HCT116 (cell line): ENCODE data around the gene PFDN5. TPM values are rescaled to one million over a fixed set of nuclear protein-coding genes. Genes with fewer than 3 reads are reported as not detected.

ENCODE experiments used
- ATAC-seq: fragments of 200-7000 bp; cut with Tn5 transposase; 2 replicates; pipeline ENCODE4 v1.9.1; 2020; ENCODE audit warnings: mild to moderate bottlenecking, moderate library complexity
- Bru-seq: library from RNA; stranded (reverse); fragments of 400-500 nt; gene quantifications from one replicate; lab custom pipeline; 2021; lab: Mats Ljungman, UMichigan
- BruChase-seq, 2 experiments: library from RNA; stranded (reverse); fragments of 400-500 nt; gene quantifications; one replicate each; lab custom pipeline; 2021; lab: Mats Ljungman, UMichigan
- BruUV-seq: library from RNA; stranded (reverse); fragments of 400-500 nt; replicated peaks from 2 replicates; lab custom pipeline; 2021; lab: Mats Ljungman, UMichigan
- CTCF ChIA-PET: fragments of 300-600 bp; sonication (Branson Sonifier 250); formaldehyde crosslinking; loops from one replicate; lab custom pipeline; 2021; ENCODE audit warnings: antibody characterized with exemption; lab: Charles Lee
- POLR2A ChIA-PET: fragments of 300-600, 350-600 bp; sonication (Branson Sonifier 250); formaldehyde crosslinking; loops from one replicate; lab custom pipeline; 2021; ENCODE audit warnings: antibody characterized with exemption; lab: Charles Lee
- RAD21 ChIA-PET, 2 experiments: fragments of 300-600 bp; sonication (Branson Sonifier 250); formaldehyde crosslinking; loops; one replicate each; lab custom pipeline; 2023; ENCODE audit warnings: low total read pairs in 2 of 2; ENCODE audit not compliant: uncharacterized antibody in 2 of 2, unreplicated experiment in 2 of 2, low non-redundant PET in 1 of 2; lab: Charles Lee
- DNase-seq: peaks from one replicate; pipeline ENCODE4 v3.0.0-alpha.2; 2010; ENCODE audit warnings: low read depth, low spot score
- H2AFZ ChIP-seq: fragments of 200-600 bp; shearing (Covaris generic), sonication (generic); 2 replicates; pipeline ENCODE4 v1.6.1; 2017; ENCODE audit warnings: low read depth, mixed run types, mixed read lengths, antibody characterized with exemption, low read length; ENCODE audit not compliant: poor library complexity, severe bottlenecking
- H3K27ac ChIP-seq: 2 replicates; pipeline ENCODE4 v1.5.1; 2012; ENCODE audit warnings: low read depth, low read length
- H3K27me3 ChIP-seq: fragments of 200-600 bp; sonication (generic); 2 replicates; pipeline ENCODE4 v1.6.1; 2016; ENCODE audit warnings: mixed run types, low read length, mixed read lengths; ENCODE audit not compliant: insufficient read depth
- H3K36me3 ChIP-seq, 2 experiments: fragments of 200-500 bp in 1 of 2; fragments of 200-600 bp in 1 of 2; sonication (Bioruptor generic) in 1 of 2; sonication (generic) in 1 of 2; 2 replicates each; pipeline versions ENCODE4 v1.5.1 to v1.6.1; 2014 to 2016; ENCODE audit warnings: low read length in 2 of 2, inconsistent platforms in 1 of 2, mixed read lengths in 1 of 2, mixed run types in 1 of 2; ENCODE audit not compliant: insufficient read depth in 2 of 2, control insufficient read depth in 1 of 2
- H3K4me1 ChIP-seq, 2 experiments: fragments of 200-600 bp in 1 of 2; sonication (generic) in 1 of 2; 2 replicates each; pipeline versions ENCODE4 v1.5.1 to v1.6.1; 2012 to 2017; ENCODE audit warnings: low read length in 2 of 2, inconsistent platforms in 1 of 2, mild to moderate bottlenecking in 1 of 2, mixed read lengths in 1 of 2, mixed run types in 1 of 2, moderate library complexity in 1 of 2; ENCODE audit not compliant: insufficient read depth in 2 of 2, control insufficient read depth in 1 of 2
- H3K4me2 ChIP-seq: fragments of 200-600 bp; sonication (generic); 2 replicates; pipeline ENCODE4 v1.6.1; 2017; ENCODE audit warnings: mixed run types, low read length, mixed read lengths
- H3K4me3 ChIP-seq, 2 experiments: fragments of 200-600 bp in 1 of 2; sonication (generic) in 1 of 2; replicated peaks in 1 of 2; 2 replicates each; pipeline ENCODE4 v1.5.1; 2011 to 2016; ENCODE audit warnings: low read length in 2 of 2, control low read depth in 1 of 2, low read depth in 1 of 2, mild to moderate bottlenecking in 1 of 2, mixed read lengths in 1 of 2, mixed run types in 1 of 2
- H3K79me2 ChIP-seq: fragments of 200-600 bp; sonication (generic); 2 replicates; pipeline ENCODE4 v1.6.1; 2017; ENCODE audit warnings: mild to moderate bottlenecking, mixed run types, low read length, moderate library complexity, mixed read lengths; ENCODE audit not compliant: insufficient read depth
- H3K9ac ChIP-seq: fragments of 200-600 bp; sonication (generic); 2 replicates; pipeline ENCODE4 v1.6.1; 2016; ENCODE audit warnings: low read length, mixed read lengths
- H3K9me2 ChIP-seq: fragments of 200-600 bp; sonication (generic), shearing (Covaris generic); 2 replicates; pipeline ENCODE4 v1.6.1; 2017; ENCODE audit warnings: mixed run types, mild to moderate bottlenecking, moderate library complexity; ENCODE audit not compliant: insufficient read depth
- H3K9me3 ChIP-seq, 2 experiments: fragments of 200-500 bp in 1 of 2; fragments of 200-600 bp in 1 of 2; sonication (Bioruptor generic) in 1 of 2; sonication (generic) in 1 of 2; 2 replicates each; pipeline ENCODE4 v1.6.1; 2014 to 2017; ENCODE audit warnings: low read length in 2 of 2, mixed read lengths in 2 of 2, inconsistent platforms in 1 of 2, low read depth in 1 of 2, mild to moderate bottlenecking in 1 of 2, mixed run types in 1 of 2, moderate library complexity in 1 of 2; ENCODE audit not compliant: control insufficient read depth in 1 of 2, insufficient read depth in 1 of 2
- H4K20me1 ChIP-seq: fragments of 200-600 bp; sonication (generic), shearing (Covaris generic); 2 replicates; pipeline ENCODE4 v1.6.1; 2017; ENCODE audit warnings: mixed run types, mild to moderate bottlenecking, moderate library complexity; ENCODE audit not compliant: insufficient read depth
- CEBPB ChIP-seq: IDR thresholded peaks from 2 replicates; pipeline ENCODE4 v1.6.1; 2012; ENCODE audit warnings: low read depth
- EGR1 ChIP-seq: IDR thresholded peaks from 2 replicates; pipeline ENCODE4 v1.6.1; 2012; ENCODE audit warnings: low read depth
- JUND ChIP-seq: IDR thresholded peaks from 2 replicates; pipeline ENCODE4 v1.6.1; 2012
- MAX ChIP-seq: IDR thresholded peaks from 2 replicates; pipeline ENCODE4 v1.6.1; 2012
- POLR2A ChIP-seq: IDR thresholded peaks from 2 replicates; pipeline ENCODE4 v1.7.0; 2011; ENCODE audit warnings: borderline replicate concordance; ENCODE audit not compliant: insufficient read depth, insufficient read length; ENCODE audit errors: extremely low read depth
- POLR2AphosphoS5 ChIP-seq: IDR thresholded peaks from 2 replicates; pipeline ENCODE4 v1.6.1; 2011; ENCODE audit warnings: mild to moderate bottlenecking, low read depth, low read length, moderate library complexity
- SIN3A ChIP-seq: IDR thresholded peaks from 2 replicates; pipeline ENCODE4 v1.6.1; 2012; ENCODE audit warnings: low read depth
- SP1 ChIP-seq: IDR thresholded peaks from 2 replicates; pipeline ENCODE4 v1.6.1; 2012; ENCODE audit warnings: low read depth
- YY1 ChIP-seq: IDR thresholded peaks from 2 replicates; pipeline ENCODE4 v1.6.1; 2011; ENCODE audit warnings: low read length, low read depth, moderate library complexity, mild to moderate bottlenecking; ENCODE audit not compliant: insufficient replicate concordance; ENCODE audit errors: extremely low read depth
- ZBTB33 ChIP-seq: IDR thresholded peaks from 2 replicates; pipeline ENCODE4 v1.6.1; 2011; ENCODE audit warnings: mild to moderate bottlenecking, low read length, moderate library complexity; ENCODE audit not compliant: insufficient replicate concordance; ENCODE audit errors: extremely low read depth
- ZFX ChIP-seq: fragments of 450-650 bp; IDR thresholded peaks from 2 replicates; pipeline ENCODE4 v1.6.1; 2017
- intact Hi-C: fragments of 100-400 bp; cut with micrococcal nuclease; formaldehyde crosslinking; loops from 2 replicates; pipeline ENCODE4 v1.10.0; 2022
- long read RNA-seq: library from polyadenylated mRNA; unstranded; transcript quantifications from one replicate; pipeline ENCODE4 v2.0.0, GENCODE V29; 2021; ENCODE audit not compliant: unreplicated experiment
- polyA plus RNA-seq: library from polyadenylated mRNA; unstranded; fragments of >200 nt; gene quantifications from 2 replicates; pipeline ENCODE4 v1.2.1, GENCODE V29; 2012; ENCODE audit warnings: missing spikeins
- total RNA-seq: library from RNA; stranded (reverse); gene quantifications from one replicate; pipeline ENCODE4 v1.2.1, GENCODE V29; 2021; ENCODE audit not compliant: unreplicated experiment

Gene PFDN5
- total RNA-seq: 318 TPM
- 540 and 548 TPM in 2 replicates for polyA plus RNA-seq
- percentile 93 among the genes with signal in this experiment for Bru-seq, nascent RNA
- percentile 93 among the genes with signal in this experiment for BruChase-seq, experiment 1, labeled RNA remaining after a 6-hour chase
- percentile 92 among the genes with signal in this experiment for BruChase-seq, experiment 2, labeled RNA remaining after a 2-hour chase
- long read RNA-seq, transcript PFDN5-214 (6 exons, 847 nt): major isoform, 103 of 158 reads
- long read RNA-seq, transcript PFDN5-203 (4 exons, 478 nt): minor isoform, 15 of 158 reads
- long read RNA-seq, partial matches to known transcripts: 1 of 158 reads
- long read RNA-seq, other reads (novel, unspliced or antisense): 35 of 158 reads

- intact Hi-C loops: no loop called here
- no peaks in the 10 kb centered on the region for H3K27me3 ChIP-seq
- TF ChIP-seq ZFX (peak; percentile 39; the same call in 1 of the 2 replicates), MAX (peak; percentile 68; the same call in 1 of the 2 replicates), JUND (no peak), POLR2AphosphoS5 (peak; percentile 89), SP1 (peak; percentile 29; the same call in 1 of the 2 replicates), ZBTB33 (no peak), CEBPB (no peak), POLR2A (peak; percentile 88), EGR1 (no peak; the same call in 1 of the 2 replicates), SIN3A (peak; percentile 81), YY1 (peak; percentile 96)
- H4K20me1 ChIP-seq: no peaks in the 10 kb centered on the region
- H3K4me2 ChIP-seq: peak within 1 kb of the TSS; percentile 88
- peaks cover 23 to 28% of the 10 kb centered on the region in 2 experiments for H3K36me3 ChIP-seq
- H3K9ac ChIP-seq: peak within 1 kb of the TSS; percentile 98
- peak; percentile 82 for DNase-seq
- CTCF ChIA-PET: interaction anchor here (0.5 to 1.7 kb wide), 9 partner anchors 16 to 737 kb away, joined by 3 to 13 read pairs (median 4); partner anchors contain the start of gene AAAS
- H3K9me3 ChIP-seq: no peaks in the 10 kb centered on the region
- ATAC-seq: peak; percentile 84
- H3K4me3 ChIP-seq: peak within 1 kb of the TSS; percentile 88 to 100
- peak within 1 kb of the TSS; percentile 37 for H2AFZ ChIP-seq
- RAD21 ChIA-PET: interaction anchor here in 1 of 2 experiments (0.7 kb wide), 1 partner anchor 82 kb away, joined by 3 read pairs; no protein-coding TSS in a partner anchor
- H3K27ac ChIP-seq: peak within 1 kb of the TSS; percentile 74
- H3K4me1 ChIP-seq: peaks cover 21 to 41% of the 10 kb centered on the region in 2 experiments
- H3K9me2 ChIP-seq: no peaks in the 10 kb centered on the region
- no TSS peak for BruUV-seq
- H3K79me2 ChIP-seq: peaks cover 38% of the 10 kb centered on the region
- POLR2A ChIA-PET: interaction anchor here (0.9 to 2.3 kb wide), 5 partner anchors 26 to 216 kb away, joined by 3 to 13 read pairs (median 4); partner anchors contain the start of genes AAAS, CSAD, SPRYD3 and ZNF740
Observed at GRCh38 chr12:53295070-53295890, at the start of gene PFDN5. Gene PFDN5, plus strand, starts transcription at chr12:53295542. Its CDS starts 26 bp downstream, at chr12:53295568.
